Stomach (tissue), 9 donors: ENCODE results near the gene SAA1. TPM values are rescaled to one million over a fixed set of nuclear protein-coding genes. Genes with fewer than 3 reads are reported as not detected.

Source experiments
- DNase-seq, 2 donors: peaks; one replicate each; pipeline versions ENCODE4 v3.0.0 to v3.0.0-alpha.2; 2013 to 2019
- H3K27ac ChIP-seq, 5 donors: fragments of 200-600 bp in 4 of 5; sonication (generic) in 4 of 5; one replicate each; pipeline ENCODE4 v1.5.1; 2013 to 2019; ENCODE audit warnings: mild to moderate bottlenecking in 1 of 5, moderate library complexity in 1 of 5
- H3K27me3 ChIP-seq, 3 donors: fragments of 200-600 bp; sonication (generic); one replicate each; pipeline ENCODE4 v1.5.1; 2017 to 2019; ENCODE audit warnings: mixed run types in 1 of 3
- H3K36me3 ChIP-seq, 4 donors: fragments of 200-600 bp; sonication (generic); 1 replicate in 3 of 4; 2 replicates in 1 of 4; pipeline ENCODE4 v1.5.1; 2016 to 2019
- H3K4me1 ChIP-seq, 4 donors: fragments of 200-600 bp; sonication (generic); one replicate each; pipeline ENCODE4 v1.5.1; 2016 to 2019
- H3K4me3 ChIP-seq, 4 donors: fragments of 200-600 bp; sonication (generic) in 3 of 4; one replicate each; pipeline ENCODE4 v1.5.1; 2016 to 2019; ENCODE audit warnings: mild to moderate bottlenecking in 1 of 4
- H3K9me3 ChIP-seq, 4 donors: fragments of 200-600 bp; sonication (generic); one replicate each; pipeline ENCODE4 v1.5.1; 2016 to 2019
- EP300 ChIP-seq: sonication (generic); formaldehyde crosslinking; IDR thresholded peaks from one replicate; pipeline ENCODE4 v1.6.1; 2017; ENCODE audit warnings: antibody characterized with exemption
- POLR2A ChIP-seq, 4 donors: fragments of 450-650 bp; IDR thresholded peaks; one replicate each; pipeline ENCODE4 v1.6.1; 2016; ENCODE audit warnings: antibody characterized with exemption in 4 of 4, control low read depth in 2 of 4, mild to moderate bottlenecking in 1 of 4, moderate library complexity in 1 of 4
- POLR2AphosphoS5 ChIP-seq, 3 donors: sonication (generic); formaldehyde crosslinking; IDR thresholded peaks; one replicate each; pipeline ENCODE4 v1.6.1; 2016; ENCODE audit warnings: antibody characterized with exemption in 3 of 3
- WGBS, 5 donors: extraction: QIAGEN DNeasy Blood & Tissue Kit in 3 of 5; methylation state at CpG; one replicate each; pipeline versions ENCODE4 v1.1.5 to v1.1.7; 2013 to 2018; 5-methylcytosine and 5-hydroxymethylcytosine counted together
- intact Hi-C: fragments of 100-400 bp; cut with DNase I; formaldehyde crosslinking; loops from one replicate; pipeline ENCODE4 v1.15.1; 2023; ENCODE audit warnings: low total_unique reads
- polyA plus RNA-seq, 3 donors: library from polyadenylated mRNA; stranded (reverse); fragments of 200-250 nt; gene quantifications; one replicate each; pipeline ENCODE4 v1.2.3, GENCODE V29; 2013
- total RNA-seq, 5 donors: library from RNA; depleted of rRNA; stranded (reverse); fragments of >200 nt; gene quantifications; one replicate each; pipeline versions ENCODE4 v1.1.0 to v1.2.3, GENCODE V29; 2014 to 2016
- TF ChIP-seq, protein P1 (sequence below), 7 experiments: fragments of 450-650 bp in 4 of 7; fragments of 200-600 bp in 3 of 7; sonication (generic) in 3 of 7; IDR thresholded peaks; one replicate each; pipeline ENCODE4 v1.5.1; 2016 to 2019; ENCODE audit warnings: antibody characterized with exemption in 7 of 7, control low read depth in 2 of 7, mild to moderate bottlenecking in 1 of 7
- donor health status: healthy with polysubstance abuse.
- donor health status: Bipolar disorder and iron deficiency.
- donor health status: healthy.

SAA1 gene
- total and polyA plus RNA-seq, 8 donors, result 2.7 to 289 (median 27.5) TPM; not detected in 3

DNA sequence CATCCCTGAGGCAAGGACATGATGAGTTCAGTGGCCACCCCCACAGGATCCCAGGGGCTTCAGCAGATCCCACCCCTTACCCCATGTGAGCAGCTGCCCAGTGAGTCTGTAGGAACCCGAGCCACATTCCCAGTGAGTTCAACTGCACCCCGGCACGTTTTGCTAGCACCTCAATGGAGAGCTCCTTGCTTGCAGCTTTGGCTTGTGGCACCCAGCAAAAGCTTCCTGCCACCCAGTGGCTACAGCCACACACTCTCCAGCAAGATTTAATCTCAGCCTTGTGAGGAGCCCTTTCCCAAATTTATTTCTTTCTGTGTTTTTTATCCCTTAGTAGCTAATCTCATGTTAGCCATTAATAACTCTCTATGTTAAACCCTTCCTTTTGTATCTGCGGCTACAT lies 4.0 kb downstream of the SAA1 start:
- DNase-seq, result no peak
- H3K4me3 ChIP-seq, result no peak overlapping the region
- 63 to 76% (median 65%) methylated on average over 4 of the region's 4 CpGs for WGBS, 5 donors
- TF ChIP-seq EP300, result no peak
- TF ChIP-seq POLR2A (IDR thresholded peaks at IDR 0.05), result no peak
- TF ChIP-seq, protein P1, sequence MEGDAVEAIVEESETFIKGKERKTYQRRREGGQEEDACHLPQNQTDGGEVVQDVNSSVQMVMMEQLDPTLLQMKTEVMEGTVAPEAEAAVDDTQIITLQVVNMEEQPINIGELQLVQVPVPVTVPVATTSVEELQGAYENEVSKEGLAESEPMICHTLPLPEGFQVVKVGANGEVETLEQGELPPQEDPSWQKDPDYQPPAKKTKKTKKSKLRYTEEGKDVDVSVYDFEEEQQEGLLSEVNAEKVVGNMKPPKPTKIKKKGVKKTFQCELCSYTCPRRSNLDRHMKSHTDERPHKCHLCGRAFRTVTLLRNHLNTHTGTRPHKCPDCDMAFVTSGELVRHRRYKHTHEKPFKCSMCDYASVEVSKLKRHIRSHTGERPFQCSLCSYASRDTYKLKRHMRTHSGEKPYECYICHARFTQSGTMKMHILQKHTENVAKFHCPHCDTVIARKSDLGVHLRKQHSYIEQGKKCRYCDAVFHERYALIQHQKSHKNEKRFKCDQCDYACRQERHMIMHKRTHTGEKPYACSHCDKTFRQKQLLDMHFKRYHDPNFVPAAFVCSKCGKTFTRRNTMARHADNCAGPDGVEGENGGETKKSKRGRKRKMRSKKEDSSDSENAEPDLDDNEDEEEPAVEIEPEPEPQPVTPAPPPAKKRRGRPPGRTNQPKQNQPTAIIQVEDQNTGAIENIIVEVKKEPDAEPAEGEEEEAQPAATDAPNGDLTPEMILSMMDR (IDR thresholded peaks at IDR 0.05), result no peak
- no peak for TF ChIP-seq POLR2AphosphoS5 (IDR thresholded peaks at IDR 0.05)
- H3K9me3 ChIP-seq, result no peaks in the 10 kb centered on the region
- H3K27ac ChIP-seq, result no peak overlapping the region
- H3K4me1 ChIP-seq, result peaks cover 0 to 7% (median 0%) of the 10 kb centered on the region in 4 donors
- H3K27me3 ChIP-seq, result no peaks in the 10 kb centered on the region
- intact Hi-C loops, result no loop called here
- peaks cover 0 to 2% (median 0%) of the 10 kb centered on the region in 4 donors for H3K36me3 ChIP-seq

DNA sequence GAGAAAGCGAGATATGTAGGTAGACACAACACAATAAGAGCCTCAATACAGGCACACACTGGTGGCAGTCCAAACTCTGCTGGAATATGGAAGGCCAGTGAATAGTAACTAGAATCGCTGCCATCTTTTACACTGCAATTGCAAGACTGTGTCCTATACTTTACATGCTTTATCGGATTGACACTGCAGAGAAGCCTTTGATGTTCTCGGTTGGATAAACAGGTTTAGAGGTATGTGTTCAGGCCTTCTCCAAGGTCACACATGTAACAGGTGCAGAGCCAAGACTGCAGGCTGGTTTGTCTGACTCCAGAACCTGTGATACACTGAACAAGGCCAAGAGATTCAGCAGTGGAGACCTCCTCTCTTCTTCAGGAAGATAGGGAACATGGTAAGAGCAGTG lies 5.1 kb downstream of the SAA1 start:
- TF ChIP-seq POLR2A (IDR thresholded peaks at IDR 0.05) (no peak), POLR2AphosphoS5 (IDR thresholded peaks at IDR 0.05) (no peak), EP300 (no peak)
- TF ChIP-seq, protein P1 (IDR thresholded peaks at IDR 0.05), result no peak
- DNase-seq, result no peak
- Histone ChIP-seq H3K4me3 (no peak overlapping the region), H3K27ac (no peak overlapping the region), H3K36me3 (peaks cover 0 to 7% (median under 1%) of the 10 kb centered on the region in 4 donors), H3K9me3 (no peaks in the 10 kb centered on the region), H3K27me3 (no peaks in the 10 kb centered on the region), H3K4me1 (no peaks in the 10 kb centered on the region)
- 64 to 81% (median 76%) methylated on average over 4 of the region's 4 CpGs for WGBS, 5 donors
- intact Hi-C loops, result no loop called here

DNA sequence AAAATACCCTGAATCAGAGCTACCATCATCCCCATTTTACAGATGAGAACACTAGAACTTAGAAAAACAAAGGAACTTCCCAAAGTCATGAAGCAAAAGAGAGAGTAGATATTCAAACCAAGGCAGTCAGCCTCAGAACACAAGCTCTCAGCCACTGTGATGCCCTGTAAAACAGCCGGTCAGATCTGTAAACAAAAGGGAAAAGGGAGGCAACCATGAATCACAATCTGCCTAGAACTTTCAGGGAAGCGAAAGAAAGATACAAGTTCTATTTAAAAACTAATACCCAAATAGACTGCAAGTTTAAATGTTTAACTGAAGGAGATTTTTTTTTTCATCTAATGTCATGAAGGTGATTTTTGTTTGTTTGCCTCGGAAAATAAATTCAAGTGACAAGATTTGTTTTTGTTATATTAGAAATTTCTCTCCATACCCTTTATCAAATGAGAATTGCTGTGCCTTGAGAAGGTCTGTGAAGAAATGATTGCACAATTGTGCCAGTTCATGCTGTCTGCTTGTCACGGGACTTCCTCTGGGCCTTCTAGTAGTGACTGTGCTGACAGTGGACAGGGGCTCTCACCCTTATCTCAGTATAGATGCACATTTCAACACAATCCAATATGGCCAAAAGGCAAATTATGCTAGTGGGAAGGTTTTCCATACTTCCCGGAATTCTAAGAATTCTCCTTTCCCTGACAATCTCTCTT lies 11.7 kb downstream of the SAA1 start:
- H3K27ac ChIP-seq, result peak overlapping the region in 1 of 5 donors; percentile 12

DNA sequence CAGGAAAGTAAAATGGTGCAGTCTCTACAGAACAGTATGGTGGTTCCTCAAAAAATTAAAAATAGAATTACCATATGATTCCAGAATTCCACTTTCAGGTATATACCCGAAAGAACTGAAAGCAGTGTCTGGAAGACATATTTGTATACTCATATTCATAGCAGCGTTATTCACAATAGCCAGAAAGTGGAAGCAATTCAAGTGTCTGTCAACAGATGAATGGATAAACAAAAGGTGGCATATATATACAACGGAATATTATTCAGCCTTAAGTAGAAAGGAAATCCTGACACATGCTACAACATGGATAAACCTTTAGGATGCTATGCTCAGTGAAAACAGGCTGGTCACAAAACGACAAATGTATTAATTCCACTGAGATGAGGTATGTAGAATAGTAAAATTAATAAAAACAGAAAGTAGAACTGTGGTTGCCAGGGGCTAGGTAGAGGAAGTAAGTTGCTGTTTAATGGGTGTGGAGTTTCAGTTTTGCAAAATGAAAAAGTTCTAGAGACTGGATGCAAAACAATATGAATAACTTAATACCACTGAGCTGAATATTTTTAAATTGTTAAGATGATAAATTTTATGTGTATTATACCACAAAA lies 14.5 kb downstream of the SAA1 start:
- 78 to 87% (median 80%) methylated on average over 4 of the region's 4 CpGs for WGBS, 5 donors
- H3K27ac ChIP-seq, result no peak overlapping the region
- H3K36me3 ChIP-seq, result peaks cover 25 to 82% (median 73%) of the 10 kb centered on the region in 4 donors

More for the DNA sequence above, 11.7 kb downstream of the SAA1 start:
- Histone ChIP-seq H3K27me3 (no peaks in the 10 kb centered on the region), H3K4me1 (no peaks in the 10 kb centered on the region), H3K4me3 (no peak overlapping the region), H3K36me3 (peaks cover 7 to 59% (median 48%) of the 10 kb centered on the region in 4 donors), H3K9me3 (no peaks in the 10 kb centered on the region)
- WGBS, 5 donors, result 81 to 90% (median 86%) methylated on average over 5 of the region's 5 CpGs
- no peak for DNase-seq
- intact Hi-C loops, result no loop called here
- TF ChIP-seq POLR2A (IDR thresholded peaks at IDR 0.05) (no peak), EP300 (no peak), POLR2AphosphoS5 (IDR thresholded peaks at IDR 0.05) (no peak)
- TF ChIP-seq, protein P1 (IDR thresholded peaks at IDR 0.05), result no peak

DNA sequence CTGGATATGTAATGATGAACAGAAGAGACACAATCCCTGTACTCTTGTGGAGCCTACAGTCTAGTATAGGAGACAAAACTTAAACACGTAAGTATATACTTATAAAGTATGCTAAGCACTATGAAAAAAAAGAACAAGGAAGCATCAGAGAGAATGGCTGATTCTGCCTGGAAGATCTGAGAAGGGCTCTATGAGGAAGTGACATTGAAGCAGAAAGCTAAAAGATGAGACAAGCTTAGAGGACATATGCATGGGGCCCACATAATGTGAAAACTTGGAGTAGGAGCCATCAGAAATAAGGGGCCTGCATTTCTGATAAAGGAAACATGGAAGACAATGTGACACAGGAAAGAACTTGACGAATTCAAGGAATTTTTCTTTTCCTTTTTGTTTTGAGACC lies 16.6 kb downstream of the SAA1 start:
- TF ChIP-seq POLR2A (IDR thresholded peaks at IDR 0.05), result no peak
- TF ChIP-seq POLR2AphosphoS5 (IDR thresholded peaks at IDR 0.05), result no peak
- no peak for TF ChIP-seq EP300
- TF ChIP-seq, protein P1 (IDR thresholded peaks at IDR 0.05), result no peak
- Histone ChIP-seq H3K9me3 (no peaks in the 10 kb centered on the region), H3K4me1 (no peaks in the 10 kb centered on the region), H3K27ac (no peak overlapping the region), H3K36me3 (peaks cover 37 to 97% (median 90%) of the 10 kb centered on the region in 4 donors), H3K27me3 (no peaks in the 10 kb centered on the region), H3K4me3 (no peak overlapping the region)
- no peak for DNase-seq
- 91 to 96% (median 95%) methylated on average over 2 of the region's 2 CpGs for WGBS, 5 donors
- intact Hi-C loops, result no loop called here

More for the DNA sequence above, 14.5 kb downstream of the SAA1 start:
- DNase-seq, result no peak
- no peak overlapping the region for H3K4me3 ChIP-seq
- TF ChIP-seq POLR2A (IDR thresholded peaks at IDR 0.05) (no peak), EP300 (no peak)
- no peaks in the 10 kb centered on the region for H3K4me1 ChIP-seq
- no peaks in the 10 kb centered on the region for H3K9me3 ChIP-seq
- intact Hi-C loops, result no loop called here
- no peaks in the 10 kb centered on the region for H3K27me3 ChIP-seq
